Measurements from ENCODE around the gene MT1E. TPM values are rescaled to one million over a fixed set of nuclear protein-coding genes. Genes with fewer than 3 reads are reported as not detected.
A peak's percentile ranks its signal among the peaks of the same experiment; 100 is the strongest.
"Not testable (repeated sequence)": the region's sequence is repeated elsewhere in the genome, so short reads cannot be mapped to it uniquely, and the experiment has no call there.

MT1E gene
- total RNA-seq = 18.8 TPM

DNA sequence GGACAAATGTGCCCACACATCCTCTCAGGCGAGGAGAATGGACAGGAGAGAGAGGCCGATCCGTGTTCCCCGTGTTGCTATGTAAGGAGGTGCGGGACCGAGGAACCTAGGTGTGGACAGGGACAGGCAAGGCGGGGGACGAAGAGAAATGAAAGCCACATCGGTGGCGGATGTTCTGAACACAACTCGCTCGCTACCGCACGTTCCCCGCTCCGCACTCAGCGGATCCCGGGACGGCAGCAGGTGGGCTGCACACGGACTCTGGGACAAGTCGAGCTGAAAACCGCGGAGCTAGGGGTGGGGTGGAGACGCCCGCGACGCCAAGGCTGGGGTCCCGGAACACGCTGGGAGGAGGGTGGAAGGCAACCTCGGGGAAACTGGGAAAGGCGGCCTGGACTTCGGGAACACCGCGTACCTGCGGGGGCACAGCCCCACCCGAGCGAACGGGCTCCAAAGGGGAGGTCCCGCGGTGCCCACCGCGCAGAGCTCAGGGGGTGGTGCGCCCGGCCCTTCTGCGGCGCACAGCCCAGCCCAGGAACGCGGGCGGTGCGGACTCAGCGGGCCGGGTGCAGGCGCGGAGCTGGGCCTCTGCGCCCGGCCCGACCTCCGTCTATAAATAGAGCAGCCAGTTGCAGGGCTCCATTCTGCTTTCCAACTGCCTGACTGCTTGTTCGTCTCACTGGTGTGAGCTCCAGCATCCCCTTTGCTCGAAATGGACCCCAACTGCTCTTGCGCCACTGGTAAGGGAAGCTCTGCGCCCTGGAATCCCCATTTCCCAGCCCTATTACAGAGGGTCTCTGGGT lies at the start of gene MT1E:
Gene MT1E (plus strand): TSS at position 642 of the 803 bp plus-strand sequence. CDS start 71 bp downstream, at position 713.
- peaks cover 27 to 41% (median 38%) of the 10 kb centered on the region in 3 donors for H3K4me1 ChIP-seq (ENCODE audit: control insufficient read depth in 3 of 3, insufficient read depth in 3 of 3, low read length in 3 of 3)
- no peaks in the 10 kb centered on the region for H3K27me3 ChIP-seq (ENCODE audit: control insufficient read depth in 3 of 3, insufficient read depth in 3 of 3, low read length in 3 of 3)
- H3K9ac ChIP-seq (ENCODE audit: low read depth in 1 of 3, low read length in 3 of 3) = peak within 1 kb of the TSS; percentile 88 to 98 (median 97)
- H3K27ac ChIP-seq (ENCODE audit: low read depth, low read length) = peak within 1 kb of the TSS; percentile 90
- H3K9me3 ChIP-seq (ENCODE audit: control insufficient read depth in 3 of 3, low read length in 3 of 3) = no peaks in the 10 kb centered on the region
- H3K36me3 ChIP-seq (ENCODE audit: control insufficient read depth in 3 of 3, insufficient read depth in 3 of 3, low read length in 3 of 3) = no peaks in the 10 kb centered on the region
- peak within 1 kb of the TSS; percentile 88 to 95 (median 90) for H3K4me3 ChIP-seq (ENCODE audit: low read length in 3 of 3)

DNA sequence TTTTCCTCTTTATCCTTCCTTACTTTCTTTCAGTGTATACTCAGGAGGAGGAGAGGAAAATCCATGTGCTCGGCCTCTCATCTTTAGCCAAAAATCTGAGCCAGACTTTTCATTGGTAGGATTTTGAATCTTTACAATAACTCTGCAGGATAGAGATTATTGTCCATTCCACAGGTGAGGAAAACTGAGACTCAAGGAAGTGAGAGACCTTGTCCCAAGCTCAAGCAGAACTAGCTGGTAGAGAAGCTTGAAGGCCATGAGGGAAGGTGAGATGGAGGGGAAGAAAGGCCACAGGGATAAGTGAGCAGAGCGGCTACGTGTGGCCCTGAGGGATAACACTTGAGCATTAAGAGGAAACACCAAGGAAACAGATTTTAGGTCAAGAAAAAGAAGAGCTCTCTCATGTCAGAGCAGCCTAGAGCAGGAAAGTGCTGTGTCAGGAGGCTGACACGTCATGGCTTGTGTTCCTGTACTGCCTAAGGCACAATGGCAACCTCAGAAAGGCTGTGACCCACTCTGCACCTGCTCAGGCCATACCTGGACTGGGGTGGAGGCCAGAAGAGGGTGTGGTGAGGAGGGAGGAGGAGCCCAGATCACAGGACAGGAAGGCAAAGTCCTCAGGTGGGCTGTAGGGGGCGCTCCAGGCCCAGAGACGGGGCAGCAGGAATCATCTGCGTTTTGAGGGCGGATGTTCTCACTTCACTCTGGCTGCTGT lies 48.8 kb upstream of the MT1E start:
- Histone ChIP-seq H3K27me3 (ENCODE audit: control insufficient read depth in 3 of 3, insufficient read depth in 3 of 3, low read length in 3 of 3) (no peaks in the 10 kb centered on the region), H3K36me3 (ENCODE audit: control insufficient read depth in 3 of 3, insufficient read depth in 3 of 3, low read length in 3 of 3) (no peaks in the 10 kb centered on the region), H3K4me3 (ENCODE audit: low read length in 3 of 3) (no peak overlapping the region), H3K27ac (ENCODE audit: low read depth, low read length) (no peak overlapping the region), H3K9me3 (ENCODE audit: control insufficient read depth in 3 of 3, low read length in 3 of 3) (no peaks in the 10 kb centered on the region), H3K4me1 (ENCODE audit: control insufficient read depth in 3 of 3, insufficient read depth in 3 of 3, low read length in 3 of 3) (no peaks in the 10 kb centered on the region), H3K9ac (ENCODE audit: low read depth in 1 of 3, low read length in 3 of 3) (no peak overlapping the region)

DNA sequence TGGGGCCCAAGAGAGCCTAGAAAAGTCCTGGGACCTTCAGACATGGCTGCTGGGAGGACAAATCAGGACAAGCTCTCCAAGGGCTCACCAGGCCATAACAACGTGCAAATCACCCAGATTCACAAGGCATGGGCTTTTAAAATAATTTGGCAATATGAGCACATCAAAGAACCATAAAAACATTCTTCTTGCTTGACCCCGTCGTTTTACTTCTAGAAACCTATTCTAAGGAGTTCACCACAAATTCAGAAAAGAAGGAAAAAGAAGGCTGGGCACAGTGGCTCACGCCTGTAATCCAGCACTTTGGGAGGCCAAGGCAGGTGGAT lies 48.3 kb upstream of the MT1E start:
- no peak overlapping the region for H3K4me3 ChIP-seq (ENCODE audit: low read length in 3 of 3)
- no peaks in the 10 kb centered on the region for H3K4me1 ChIP-seq (ENCODE audit: control insufficient read depth in 3 of 3, insufficient read depth in 3 of 3, low read length in 3 of 3)
- H3K27ac ChIP-seq (ENCODE audit: low read depth, low read length) = no peak overlapping the region

DNA sequence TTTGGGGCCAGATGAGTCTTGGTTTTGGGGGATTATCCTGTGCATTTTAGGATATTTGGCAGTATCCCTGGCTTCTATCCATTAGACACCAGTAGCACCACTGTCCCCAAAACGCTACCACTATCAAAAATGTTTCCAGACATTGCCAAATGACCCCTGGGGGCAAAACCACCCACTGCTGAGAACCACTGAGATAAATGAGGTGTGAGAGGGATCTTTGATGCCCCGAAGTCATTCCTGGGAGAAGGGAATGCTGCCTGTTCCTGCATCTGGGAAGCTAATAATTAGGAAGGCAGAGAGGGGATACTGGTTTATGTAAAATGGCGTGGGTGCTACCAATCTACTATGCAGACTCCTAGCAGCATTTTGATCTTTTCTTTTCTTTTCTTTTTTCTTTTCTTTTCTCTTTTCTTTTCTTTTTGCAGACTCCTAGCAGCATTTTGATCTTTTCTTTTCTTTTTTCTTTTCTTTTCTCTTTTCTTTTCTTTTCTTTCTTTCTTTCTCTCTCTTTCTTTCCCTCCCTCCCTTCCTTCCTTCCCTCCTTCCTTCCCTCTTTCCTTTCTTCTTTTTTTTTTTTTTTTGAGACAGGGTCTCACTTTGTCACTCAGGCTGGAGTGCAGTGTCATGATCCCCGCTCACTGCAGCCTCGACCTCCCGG lies 45.1 kb upstream of the MT1E start:
- Histone ChIP-seq H3K36me3 (ENCODE audit: control insufficient read depth in 3 of 3, insufficient read depth in 3 of 3, low read length in 3 of 3) (no peaks in the 10 kb centered on the region), H3K9ac (ENCODE audit: low read depth in 1 of 3, low read length in 3 of 3) (no peak overlapping the region), H3K27ac (ENCODE audit: low read depth, low read length) (no peak overlapping the region), H3K4me3 (ENCODE audit: low read length in 3 of 3) (no peak overlapping the region), H3K9me3 (ENCODE audit: control insufficient read depth in 3 of 3, low read length in 3 of 3) (no peaks in the 10 kb centered on the region), H3K4me1 (ENCODE audit: control insufficient read depth in 3 of 3, insufficient read depth in 3 of 3, low read length in 3 of 3) (no peaks in the 10 kb centered on the region), H3K27me3 (ENCODE audit: control insufficient read depth in 3 of 3, insufficient read depth in 3 of 3, low read length in 3 of 3) (no peaks in the 10 kb centered on the region)

More for the DNA sequence above, 48.3 kb upstream of the MT1E start:
- no peaks in the 10 kb centered on the region for H3K27me3 ChIP-seq (ENCODE audit: control insufficient read depth in 3 of 3, insufficient read depth in 3 of 3, low read length in 3 of 3)
- H3K36me3 ChIP-seq (ENCODE audit: control insufficient read depth in 3 of 3, insufficient read depth in 3 of 3, low read length in 3 of 3) = no peaks in the 10 kb centered on the region
- no peak overlapping the region for H3K9ac ChIP-seq (ENCODE audit: low read depth in 1 of 3, low read length in 3 of 3)
- no peaks in the 10 kb centered on the region for H3K9me3 ChIP-seq (ENCODE audit: control insufficient read depth in 3 of 3, low read length in 3 of 3)

DNA sequence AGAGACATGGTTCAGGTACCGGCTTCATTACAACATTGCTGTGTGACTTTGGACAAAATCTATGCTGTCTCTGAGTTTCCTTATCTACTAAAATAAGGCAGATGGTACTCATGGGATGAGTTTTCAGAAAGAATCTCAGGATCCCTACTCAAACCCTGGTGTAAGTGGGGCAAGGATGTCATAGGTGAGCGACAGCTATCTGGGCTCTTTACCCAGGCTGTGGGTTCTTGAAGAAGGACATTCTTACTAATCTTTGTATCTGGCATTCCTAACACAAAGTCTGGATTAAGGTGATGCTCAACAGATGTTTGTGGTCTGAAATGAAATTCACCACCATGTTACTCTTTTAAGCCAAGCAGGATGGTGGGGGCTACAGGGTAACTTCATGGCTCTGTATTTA lies 42.7 kb upstream of the MT1E start:
- H3K27ac ChIP-seq (ENCODE audit: low read depth, low read length); H3K4me3 ChIP-seq (ENCODE audit: low read length in 3 of 3); H3K9ac ChIP-seq (ENCODE audit: low read depth in 1 of 3, low read length in 3 of 3); H3K4me1 ChIP-seq (ENCODE audit: control insufficient read depth in 3 of 3, insufficient read depth in 3 of 3, low read length in 3 of 3); H3K36me3 ChIP-seq (ENCODE audit: control insufficient read depth in 3 of 3, insufficient read depth in 3 of 3, low read length in 3 of 3); H3K9me3 ChIP-seq (ENCODE audit: control insufficient read depth in 3 of 3, low read length in 3 of 3); H3K27me3 ChIP-seq (ENCODE audit: control insufficient read depth in 3 of 3, insufficient read depth in 3 of 3, low read length in 3 of 3): not testable (repeated sequence)

DNA sequence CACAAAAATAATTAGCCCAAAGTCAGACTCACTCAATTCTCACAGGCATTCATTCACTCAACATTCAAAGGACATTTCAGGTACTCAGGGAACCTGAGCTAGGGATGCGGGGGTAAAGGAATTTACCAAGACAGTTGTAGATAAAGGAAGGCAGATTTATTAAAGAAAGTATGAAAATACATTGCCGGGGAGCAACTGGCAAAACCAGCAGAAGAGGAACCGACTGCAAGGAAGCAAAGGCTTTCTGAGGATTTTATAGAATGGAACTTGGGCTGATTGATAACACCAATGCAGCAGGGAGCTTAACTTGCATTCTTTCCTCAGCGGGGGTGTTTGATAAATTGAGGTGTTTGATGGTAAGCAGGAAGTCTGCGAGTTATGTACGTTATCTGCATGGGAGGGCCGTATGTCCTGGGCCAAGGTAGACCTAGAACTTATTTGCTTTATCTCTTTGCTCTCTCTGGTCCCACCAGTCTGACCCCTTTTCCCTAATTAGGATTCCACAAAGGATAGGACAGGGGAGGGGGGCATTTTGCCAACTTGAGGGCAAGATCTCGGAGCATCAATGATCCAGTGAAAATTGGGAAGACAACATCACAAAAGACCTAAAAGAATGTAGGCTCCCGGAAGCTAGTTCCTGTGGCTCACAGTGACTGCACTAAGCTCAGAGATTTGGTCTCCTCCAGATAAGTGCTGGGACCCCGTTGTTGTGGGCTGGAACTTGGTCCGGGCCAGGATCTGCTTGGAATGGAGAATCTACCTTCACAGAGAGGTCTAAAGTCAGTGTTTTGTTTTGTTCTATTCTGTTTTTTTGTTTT lies 42.0 kb upstream of the MT1E start:
- Histone ChIP-seq H3K9me3 (ENCODE audit: control insufficient read depth in 3 of 3, low read length in 3 of 3) (no peaks in the 10 kb centered on the region), H3K27ac (ENCODE audit: low read depth, low read length) (no peak overlapping the region), H3K27me3 (ENCODE audit: control insufficient read depth in 3 of 3, insufficient read depth in 3 of 3, low read length in 3 of 3) (peaks cover 0 to 3% (median 0%) of the 10 kb centered on the region in 3 donors), H3K36me3 (ENCODE audit: control insufficient read depth in 3 of 3, insufficient read depth in 3 of 3, low read length in 3 of 3) (no peaks in the 10 kb centered on the region), H3K4me1 (ENCODE audit: control insufficient read depth in 3 of 3, insufficient read depth in 3 of 3, low read length in 3 of 3) (no peaks in the 10 kb centered on the region), H3K9ac (ENCODE audit: low read depth in 1 of 3, low read length in 3 of 3) (no peak overlapping the region), H3K4me3 (ENCODE audit: low read length in 3 of 3) (no peak overlapping the region)

DNA sequence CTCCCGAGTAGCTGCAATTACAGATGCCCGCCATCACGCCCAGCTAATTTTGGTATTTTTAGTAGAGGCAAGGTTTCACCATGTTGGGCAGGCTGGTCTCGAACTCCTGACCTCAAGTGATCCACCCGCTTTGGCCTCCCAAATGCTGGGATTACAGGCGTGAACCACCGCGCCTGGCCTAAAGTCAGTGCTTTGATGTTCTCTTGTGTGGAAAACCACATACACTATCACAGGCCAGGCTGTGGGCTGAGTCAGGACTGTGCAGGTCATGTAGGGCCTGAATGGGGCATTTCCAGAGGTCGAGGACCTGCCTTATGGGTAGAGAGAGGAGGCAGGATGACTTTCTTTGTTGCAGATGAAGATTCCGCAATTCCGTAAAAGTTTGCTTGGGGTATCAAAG lies 41.3 kb upstream of the MT1E start:
- no peak overlapping the region for H3K9ac ChIP-seq (ENCODE audit: low read depth in 1 of 3, low read length in 3 of 3)
- peaks cover 0 to 10% (median 4%) of the 10 kb centered on the region in 3 donors for H3K27me3 ChIP-seq (ENCODE audit: control insufficient read depth in 3 of 3, insufficient read depth in 3 of 3, low read length in 3 of 3)
- no peaks in the 10 kb centered on the region for H3K9me3 ChIP-seq (ENCODE audit: control insufficient read depth in 3 of 3, low read length in 3 of 3)
- H3K4me3 ChIP-seq (ENCODE audit: low read length in 3 of 3) = no peak overlapping the region
- H3K36me3 ChIP-seq (ENCODE audit: control insufficient read depth in 3 of 3, insufficient read depth in 3 of 3, low read length in 3 of 3) = no peaks in the 10 kb centered on the region
- H3K4me1 ChIP-seq (ENCODE audit: control insufficient read depth in 3 of 3, insufficient read depth in 3 of 3, low read length in 3 of 3) = peaks cover 0 to 5% (median 4%) of the 10 kb centered on the region in 3 donors
- no peak overlapping the region for H3K27ac ChIP-seq (ENCODE audit: low read depth, low read length)

DNA sequence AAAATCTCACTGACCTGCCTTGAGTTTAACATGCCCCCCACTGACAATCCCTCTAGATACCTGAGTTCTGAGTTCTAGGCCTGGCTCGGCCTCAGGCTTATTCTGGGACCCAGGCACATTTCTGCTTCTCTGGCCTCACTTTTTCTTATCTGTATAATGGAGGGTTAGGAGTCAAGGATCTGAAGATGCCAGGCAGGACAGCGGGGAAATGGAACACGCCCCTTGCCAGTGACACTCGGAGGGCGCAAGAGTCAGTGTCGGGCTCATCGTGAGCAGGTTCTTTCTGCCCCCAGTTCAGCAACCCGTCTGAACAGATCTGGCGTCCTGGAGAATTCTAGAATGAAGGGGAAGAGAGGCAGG lies 36.8 kb upstream of the MT1E start:
- Histone ChIP-seq H3K9me3 (ENCODE audit: control insufficient read depth in 3 of 3, low read length in 3 of 3) (no peaks in the 10 kb centered on the region), H3K36me3 (ENCODE audit: control insufficient read depth in 3 of 3, insufficient read depth in 3 of 3, low read length in 3 of 3) (no peaks in the 10 kb centered on the region), H3K4me1 (ENCODE audit: control insufficient read depth in 3 of 3, insufficient read depth in 3 of 3, low read length in 3 of 3) (peaks cover 4 to 17% (median 14%) of the 10 kb centered on the region in 3 donors), H3K9ac (ENCODE audit: low read depth in 1 of 3, low read length in 3 of 3) (peak overlapping the region in 2 of 3 donors; percentile 23 to 70), H3K27ac (ENCODE audit: low read depth, low read length) (no peak overlapping the region), H3K4me3 (ENCODE audit: low read length in 3 of 3) (peak overlapping the region; percentile 59 to 74 (median 63)), H3K27me3 (ENCODE audit: control insufficient read depth in 3 of 3, insufficient read depth in 3 of 3, low read length in 3 of 3) (peaks cover 11 to 23% (median 17%) of the 10 kb centered on the region in 3 donors)

DNA sequence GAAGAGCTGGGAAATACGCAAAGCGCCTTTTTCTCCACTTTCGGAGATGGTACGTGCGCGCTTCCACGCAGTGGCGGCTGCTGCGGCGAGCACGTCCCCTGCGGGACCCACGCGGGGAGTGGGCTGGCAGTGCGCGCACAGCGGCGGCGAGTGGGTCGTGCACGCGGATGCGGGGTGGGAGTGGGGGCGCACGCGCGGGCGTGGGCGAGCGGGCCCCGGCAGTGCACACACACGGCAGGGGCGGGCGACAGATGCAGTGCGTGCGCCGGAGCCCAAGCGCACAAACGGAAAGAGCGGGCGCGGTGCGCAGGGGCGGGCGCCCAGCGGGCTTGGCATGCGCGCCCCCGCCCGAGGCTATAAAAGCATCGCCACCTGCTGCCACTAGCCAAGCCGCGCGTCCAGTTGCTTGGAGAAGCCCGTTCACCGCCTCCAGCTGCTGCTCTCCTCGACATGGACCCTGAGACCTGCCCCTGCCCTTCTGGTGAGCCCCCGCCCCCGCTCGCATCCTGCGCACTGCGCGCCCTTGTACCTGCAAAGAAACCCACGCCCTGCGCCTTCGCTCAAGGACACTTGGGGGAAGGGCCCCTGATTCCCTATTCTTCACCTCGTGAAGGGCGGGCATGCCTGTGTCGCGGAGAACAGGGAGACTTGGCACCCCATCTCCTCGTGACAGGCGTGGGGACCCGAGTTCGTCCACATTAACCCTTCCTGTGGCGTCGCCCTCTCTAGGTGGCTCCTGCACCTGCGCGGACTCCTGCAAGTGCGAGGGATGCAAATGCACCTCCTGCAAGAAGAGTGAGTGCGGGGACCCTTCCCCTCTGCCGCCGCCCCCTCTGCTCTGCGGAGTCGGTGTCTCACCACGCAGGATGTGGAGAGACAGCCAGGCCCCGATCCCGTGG lies 36.2 kb upstream of the MT1E start, which contains the start of gene MT3:
Gene MT3 (plus strand): TSS at position 388 of the 899 bp plus-strand sequence. CDS start 63 bp downstream, at position 451.
- Histone ChIP-seq H3K36me3 (ENCODE audit: control insufficient read depth in 3 of 3, insufficient read depth in 3 of 3, low read length in 3 of 3) (no peaks in the 10 kb centered on the region), H3K27ac (ENCODE audit: low read depth, low read length) (no peak within 1 kb of the TSS), H3K4me1 (ENCODE audit: control insufficient read depth in 3 of 3, insufficient read depth in 3 of 3, low read length in 3 of 3) (peaks cover 4 to 17% (median 14%) of the 10 kb centered on the region in 3 donors), H3K9me3 (ENCODE audit: control insufficient read depth in 3 of 3, low read length in 3 of 3) (no peaks in the 10 kb centered on the region), H3K27me3 (ENCODE audit: control insufficient read depth in 3 of 3, insufficient read depth in 3 of 3, low read length in 3 of 3) (peaks cover 11 to 23% (median 17%) of the 10 kb centered on the region in 3 donors), H3K4me3 (ENCODE audit: low read length in 3 of 3) (peak within 1 kb of the TSS; percentile 59 to 74 (median 63)), H3K9ac (ENCODE audit: low read depth in 1 of 3, low read length in 3 of 3) (peak within 1 kb of the TSS in 2 of 3 donors; percentile 23 to 70)
